ENCODE data around the gene HTT-AS. TPM values are rescaled to one million over a fixed set of nuclear protein-coding genes. Genes with fewer than 3 reads are reported as not detected.

The HTT-AS gene
- total and polyA plus RNA-seq, 12 donors: not detected

DNA sequence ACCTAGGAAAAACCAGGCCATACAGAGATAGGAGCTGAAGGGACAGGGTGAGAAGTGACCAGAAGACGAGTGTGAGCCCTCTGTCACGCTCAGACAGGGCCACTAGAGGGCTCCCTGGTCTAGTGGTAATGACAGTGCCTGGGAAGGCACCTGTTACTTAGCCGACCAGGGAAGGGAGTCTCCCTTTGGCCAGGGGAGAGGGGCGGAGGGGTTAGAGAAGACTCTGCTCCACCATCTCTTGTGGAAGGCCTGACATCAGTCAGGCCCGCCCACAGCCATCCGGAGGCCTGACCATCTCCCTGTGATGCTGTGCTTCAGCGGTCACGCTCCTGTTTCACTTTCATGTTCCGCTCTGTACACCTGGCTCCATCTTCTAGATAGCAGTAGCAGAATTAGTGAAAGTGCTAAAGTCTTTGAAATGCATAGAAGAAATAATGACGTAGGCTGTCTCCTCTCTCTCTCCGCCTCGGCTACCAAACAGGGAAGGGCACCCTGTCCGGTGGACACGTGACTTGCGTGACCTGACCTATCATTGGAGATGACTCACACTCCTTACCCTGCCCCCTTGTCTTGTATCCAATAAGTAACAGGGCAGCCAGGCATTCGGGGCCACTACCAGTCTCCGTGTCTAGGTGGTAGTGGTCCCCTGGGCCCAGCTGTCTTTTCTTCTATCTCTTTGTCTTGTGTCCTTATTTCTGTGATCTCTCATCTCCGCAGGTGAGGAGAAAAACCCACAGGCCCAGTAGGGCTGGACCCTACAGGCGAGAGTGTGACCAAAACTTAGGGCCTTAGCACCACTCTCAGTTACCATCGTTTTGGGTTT, 26.7 kb downstream of the HTT-AS start:
- Histone ChIP-seq H3K27me3 (no peaks in the 10 kb centered on the region), H3K36me3 (replicated peaks in 1 of 2) (no peaks in the 10 kb centered on the region), H3K4me3 (peak overlapping the region in 2 of 4 donors; percentile 45 to 53), H3K27ac (peak overlapping the region in 3 of 5 donors; percentile 39 to 77 (median 75)), H3K9me3 (replicated peaks in 1 of 3) (no peaks in the 10 kb centered on the region), H3K4me1 (replicated peaks in 1 of 2) (peaks cover 0 to under 1% of the 10 kb centered on the region in 2 donors)
- intact Hi-C loops (cut with DNase I): no loop called here
- DNase-seq: peak; percentile 79 to 92 (median 85)
- TF ChIP-seq CTCF (IDR thresholded peaks at IDR 0.05): peak; percentile 53 to 79 (median 75)
- peak in 1 of 2 donors; percentile 10 for TF ChIP-seq POLR2A (IDR thresholded peaks at IDR 0.05)
- WGBS, 4 donors: 36 to 46% (median 40%) methylated on average over 19 to 20 of the region's 20 CpGs

DNA sequence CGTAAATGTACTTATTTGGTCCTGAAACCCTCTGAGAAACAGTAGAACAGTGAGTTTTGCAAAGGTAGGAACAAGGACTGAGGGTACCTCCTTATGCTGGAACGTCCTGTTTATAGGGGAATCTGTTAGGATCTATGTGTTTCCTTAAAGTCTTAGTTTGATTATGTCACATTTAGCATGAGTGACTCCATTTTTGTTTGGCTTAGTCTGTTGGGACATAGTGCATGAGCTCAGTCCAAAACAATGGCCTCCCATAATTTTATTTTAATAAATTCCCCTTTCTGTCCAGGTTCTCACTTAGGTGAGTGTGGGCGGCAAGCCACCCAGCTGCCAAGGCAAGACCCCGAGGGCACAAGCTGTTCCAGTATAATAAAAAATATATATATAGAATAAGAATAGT, 27.7 kb downstream of the HTT-AS start:
- peaks cover 2 to 9% of the 10 kb centered on the region in 2 donors for H3K4me1 ChIP-seq (replicated peaks in 1 of 2)
- 82 to 85% (median 83%) methylated on average over 4 of the region's 4 CpGs for WGBS, 4 donors
- no peaks in the 10 kb centered on the region for H3K27me3 ChIP-seq
- no peak for DNase-seq
- no peaks in the 10 kb centered on the region for H3K36me3 ChIP-seq (replicated peaks in 1 of 2)
- H3K4me3 ChIP-seq: no peak overlapping the region
- H3K9me3 ChIP-seq (replicated peaks in 1 of 3): no peaks in the 10 kb centered on the region
- TF ChIP-seq POLR2A (IDR thresholded peaks at IDR 0.05): no peak
- TF ChIP-seq CTCF (IDR thresholded peaks at IDR 0.05): no peak
- intact Hi-C loops (cut with DNase I): no loop called here
- no peak overlapping the region for H3K27ac ChIP-seq

DNA sequence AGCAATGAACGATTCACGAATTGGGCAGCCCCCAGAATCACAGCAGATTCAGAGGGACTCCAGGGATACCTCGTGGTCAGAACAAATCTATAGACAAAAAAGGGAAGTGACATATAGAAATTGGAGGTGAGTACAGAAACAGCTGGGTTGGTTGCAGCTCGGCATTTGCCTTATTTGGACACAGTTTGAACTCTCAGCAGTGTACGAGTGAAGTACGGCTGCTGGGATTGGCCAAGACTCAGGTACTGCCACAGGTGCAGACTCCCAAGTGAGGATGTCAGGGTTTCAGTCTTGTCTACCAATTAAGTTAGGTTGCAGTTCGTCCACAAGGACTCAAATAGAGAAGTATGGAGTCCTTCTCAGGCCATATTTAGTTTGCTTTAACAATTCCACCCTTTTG, 28.2 kb downstream of the HTT-AS start:
- no peak for DNase-seq
- WGBS, 4 donors: 65 to 75% (median 73%) methylated on average over 7 of the region's 7 CpGs
- peaks cover 7 to 11% of the 10 kb centered on the region in 2 donors for H3K4me1 ChIP-seq (replicated peaks in 1 of 2)
- peak overlapping the region in 1 of 5 donors; percentile 14 for H3K27ac ChIP-seq
- TF ChIP-seq CTCF (IDR thresholded peaks at IDR 0.05): no peak
- no peak for TF ChIP-seq POLR2A (IDR thresholded peaks at IDR 0.05)
- no peak overlapping the region for H3K4me3 ChIP-seq
- H3K36me3 ChIP-seq (replicated peaks in 1 of 2): no peaks in the 10 kb centered on the region
- no peaks in the 10 kb centered on the region for H3K9me3 ChIP-seq (replicated peaks in 1 of 3)
- no peaks in the 10 kb centered on the region for H3K27me3 ChIP-seq
- intact Hi-C loops (cut with DNase I): no loop called here

DNA sequence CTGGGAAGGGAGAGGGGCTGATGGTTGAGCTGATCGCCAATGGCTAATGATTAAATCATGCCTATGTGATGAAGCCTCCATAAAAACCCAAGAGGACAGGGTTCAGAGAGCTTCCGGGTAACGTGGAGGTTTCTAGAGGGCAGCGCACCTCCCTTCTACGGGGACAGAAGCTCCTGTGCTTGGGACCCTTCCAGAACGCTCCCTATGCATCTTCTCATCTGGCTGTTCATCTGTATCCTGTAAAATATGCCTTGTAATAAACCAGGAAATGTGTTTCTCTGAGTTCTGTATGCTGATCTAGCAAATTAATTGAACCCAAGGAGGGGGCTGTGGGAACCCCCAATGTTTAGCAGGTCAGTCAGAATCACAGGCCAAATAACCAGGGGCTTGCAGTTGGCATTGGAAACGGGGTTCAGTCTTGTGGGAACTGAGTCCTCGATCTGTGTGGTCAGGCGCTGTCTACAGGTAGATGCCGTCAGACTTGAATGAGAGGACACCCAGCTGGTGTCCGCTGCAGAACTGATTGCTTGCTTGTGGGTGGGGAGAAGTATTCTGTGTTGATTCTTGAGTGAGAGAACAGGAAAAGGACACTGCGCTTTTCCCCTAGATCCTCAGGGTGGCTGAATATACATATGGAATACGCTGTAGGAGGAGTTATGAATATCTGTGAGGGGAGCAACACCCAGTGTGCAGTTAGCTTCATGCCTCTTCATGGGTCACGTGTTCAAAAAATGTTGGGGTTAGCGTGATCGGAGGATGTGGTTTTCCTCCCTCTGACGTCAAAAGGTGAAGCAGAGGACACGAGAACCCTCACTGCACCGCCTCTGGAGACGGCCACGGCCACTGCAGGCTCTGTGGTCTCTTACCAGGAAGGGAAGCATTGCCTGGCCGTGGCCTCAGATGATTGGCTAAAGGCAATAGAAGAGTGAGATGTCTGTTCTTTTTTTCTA, 29.2 kb downstream of the HTT-AS start:
- Histone ChIP-seq H3K4me1 (replicated peaks in 1 of 2) (peaks cover 10 to 15% of the 10 kb centered on the region in 2 donors), H3K27me3 (no peaks in the 10 kb centered on the region), H3K9me3 (replicated peaks in 1 of 3) (no peaks in the 10 kb centered on the region), H3K36me3 (replicated peaks in 1 of 2) (no peaks in the 10 kb centered on the region), H3K4me3 (no peak overlapping the region), H3K27ac (peak overlapping the region in 1 of 5 donors; percentile 56)
- 65 to 78% (median 71%) methylated on average over 22 of the region's 22 CpGs for WGBS, 4 donors
- intact Hi-C loops (cut with DNase I): no loop called here
- DNase-seq: peak in 6 of 7 donors; percentile 48 to 83 (median 59)
- TF ChIP-seq POLR2A (IDR thresholded peaks at IDR 0.05) (no peak), CTCF (IDR thresholded peaks at IDR 0.05) (no peak)
